Stimulated activated CD8-positive, alpha-beta memory T cell treated with anti-CD3 and anti-CD28 coated beads, Interleukin-4, amount 100 ng/mL, for 1 hour (primary cell): ENCODE results near the gene CIITA.

ENCODE experiments used
- DNase-seq, 2 donors: peaks; one replicate each; pipeline ENCODE4 v3.0.0-alpha.2; 2020; ENCODE audit warnings: low read depth in 2 of 2, low spot score in 1 of 2

The CIITA gene

GRCh38 chr16:10978124-10978523 is 101.1 kb downstream of the CIITA start:
- no peak for DNase-seq

- no peak for DNase-seq
Measured at GRCh38 chr16:10978871-10979446, 102.0 kb downstream of the CIITA start.

- no peak for DNase-seq
Measured at GRCh38 chr16:10979717-10980601, 103.0 kb downstream of the CIITA start.

- no peak for DNase-seq
Measured at GRCh38 chr16:10980813-10981212, 103.8 kb downstream of the CIITA start.

GRCh38 chr16:10981697-10982216 is 104.8 kb downstream of the CIITA start:
- no peak for DNase-seq

GRCh38 chr16:10982465-10983150 is 105.6 kb downstream of the CIITA start:
- no peak for DNase-seq

GRCh38 chr16:10983159-10983558 is 106.2 kb downstream of the CIITA start:
- no peak for DNase-seq

- DNase-seq = no peak
Measured at GRCh38 chr16:10984509-10984908, 107.5 kb downstream of the CIITA start.
